GM21529 (cell line): ENCODE measurements around the gene RLBP1.
"Not testable (repeated sequence)": the region's sequence is repeated elsewhere in the genome, so short reads cannot be mapped to it uniquely, and the experiment has no call there.

Experiments
- ATAC-seq: cut with Tn5 transposase; IDR thresholded peaks from one replicate; pipeline ENCODE4 v1.9.1; 2021; ENCODE audit not compliant: unreplicated experiment

Gene RLBP1

DNA sequence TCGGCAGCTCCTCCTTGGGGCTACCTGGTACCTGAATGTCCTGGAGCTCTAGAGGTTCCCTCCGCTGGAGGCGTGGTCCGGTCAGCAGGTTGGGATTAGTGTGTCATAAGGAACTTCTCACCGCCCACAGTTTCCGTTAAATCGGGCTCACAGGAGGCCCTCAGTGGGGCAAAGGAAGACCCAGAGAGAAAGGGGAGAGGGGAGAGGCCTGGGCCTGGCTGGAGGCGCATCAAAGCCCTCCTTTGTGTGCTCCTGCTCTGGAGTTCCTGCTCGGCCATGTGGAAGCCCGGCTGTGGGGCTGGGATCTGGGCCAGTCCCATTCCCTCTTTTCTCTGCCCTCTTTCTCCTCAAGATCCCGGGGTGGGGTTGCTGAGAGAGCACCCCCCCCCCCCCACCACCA lies at the start of gene RLBP1:
RLBP1 (minus strand) TSS at position 37 of the 400 bp plus-strand sequence. CDS start 2,604 bp downstream, outside the sequence.
- no peak for ATAC-seq

DNA sequence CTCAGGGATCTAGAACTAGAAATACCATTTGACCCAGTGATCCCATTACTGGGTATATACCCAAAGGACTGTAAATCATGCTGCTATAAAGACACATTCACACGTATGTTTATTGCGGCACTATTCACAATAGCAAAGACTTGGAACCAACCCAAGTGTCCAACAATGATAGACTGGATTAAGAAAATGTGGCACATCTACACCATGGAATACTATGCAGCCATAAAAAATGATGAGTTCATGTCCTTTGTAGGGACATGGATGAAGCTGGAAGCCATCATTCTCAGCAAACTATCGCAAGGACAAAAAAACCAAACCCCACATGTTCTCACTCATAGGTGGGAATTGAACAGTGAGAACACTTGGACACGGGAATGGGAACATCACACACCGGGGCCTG lies 28.8 kb upstream of the RLBP1 start:
- ATAC-seq = not testable (repeated sequence)

DNA sequence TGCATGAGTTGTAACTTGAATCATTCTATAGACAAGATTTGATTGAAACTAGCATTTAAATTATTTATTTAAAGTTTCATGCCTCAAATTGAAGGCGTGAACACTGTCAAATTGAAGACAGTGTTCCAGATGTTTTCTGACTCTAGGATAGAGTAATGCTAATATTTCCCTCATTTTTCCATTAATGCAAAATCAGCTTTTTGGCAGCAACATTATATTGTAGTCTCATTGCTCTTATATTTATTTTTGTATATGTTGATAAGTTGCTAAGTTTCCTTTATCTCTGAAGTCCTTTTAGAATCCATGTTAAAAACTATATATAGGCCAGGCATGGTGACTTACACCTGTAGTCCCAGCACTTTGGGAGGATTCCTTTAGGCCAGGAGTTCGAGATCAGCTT lies 27.2 kb upstream of the RLBP1 start:
- ATAC-seq = no peak

DNA sequence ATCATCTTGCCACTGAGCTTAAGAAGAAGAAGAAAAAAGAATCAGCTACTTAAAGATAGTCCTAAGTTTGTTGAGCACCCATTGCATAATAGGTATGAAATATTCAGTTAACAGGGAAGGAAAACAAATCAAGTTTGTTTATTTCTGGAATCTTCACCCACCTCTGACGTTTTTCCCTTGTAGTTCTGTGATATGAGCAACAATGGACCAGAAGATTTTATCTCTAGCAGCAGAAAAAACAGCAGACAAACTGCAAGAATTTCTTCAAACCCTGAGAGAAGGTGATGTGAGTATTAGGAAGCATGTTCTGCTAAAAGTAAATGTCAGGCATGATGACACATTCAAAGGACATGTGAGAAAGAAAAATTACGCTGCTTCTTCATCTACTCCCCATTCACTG lies 26.1 kb upstream of the RLBP1 start:
- ATAC-seq = no peak

DNA sequence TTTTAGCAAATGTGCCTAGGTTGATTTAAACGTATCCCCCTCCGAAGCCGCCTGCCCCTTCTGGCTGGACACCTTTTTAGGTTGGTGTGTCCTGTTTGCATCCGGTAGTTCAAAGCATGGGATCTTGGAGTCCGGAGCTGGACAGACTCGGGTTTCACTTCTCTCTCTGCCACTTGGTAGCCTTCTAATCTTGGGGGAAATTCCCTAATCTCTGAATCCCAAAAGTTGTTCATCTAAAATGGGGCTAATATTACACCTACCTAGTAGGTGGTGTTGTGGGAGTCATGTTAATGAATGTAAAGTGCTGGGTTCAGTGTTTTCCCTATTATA lies 23.2 kb upstream of the RLBP1 start:
- no peak for ATAC-seq

DNA sequence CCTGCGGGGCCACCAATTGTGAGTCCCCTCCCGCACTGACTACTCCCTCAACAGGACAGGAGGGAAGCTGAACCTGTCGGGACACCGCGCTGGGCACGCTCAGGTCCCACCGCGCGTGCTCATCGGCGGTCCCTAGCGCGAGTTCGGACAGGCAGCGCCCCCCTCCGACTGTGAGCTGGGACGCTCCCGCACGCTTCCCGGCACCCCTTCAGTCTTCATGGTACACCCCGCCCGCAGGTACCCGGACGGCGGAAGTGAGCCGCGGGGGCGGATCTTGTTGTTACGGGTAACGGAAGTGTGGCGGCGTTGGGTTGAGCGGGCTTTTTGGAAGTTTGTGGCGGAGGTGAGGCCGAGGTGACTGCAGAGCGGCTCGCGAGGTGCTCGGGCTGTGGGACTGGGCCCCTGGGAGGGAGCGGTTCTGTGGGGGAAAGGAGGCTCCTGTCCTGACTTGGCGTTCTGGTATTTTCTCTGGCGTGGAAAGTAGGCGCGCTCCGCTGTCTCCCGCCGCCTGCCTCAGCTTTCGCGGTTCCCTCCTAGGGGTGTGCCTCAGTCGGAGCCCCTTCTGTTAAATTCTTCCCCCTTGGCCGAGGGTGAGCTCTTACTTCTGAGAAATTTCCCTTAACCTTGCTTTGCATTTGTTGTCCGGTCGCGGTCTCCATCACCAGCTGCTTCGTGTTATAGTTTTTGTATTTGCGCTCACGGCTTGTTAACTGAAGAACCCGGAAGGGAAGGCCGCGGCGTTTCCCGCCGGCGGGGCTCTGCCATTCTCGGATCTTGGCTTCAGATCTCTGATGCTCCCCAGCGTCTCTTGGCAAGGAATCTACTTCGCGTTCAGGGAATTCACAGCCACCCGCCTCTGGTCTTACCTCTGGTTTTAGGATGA lies 22.6 kb upstream of the RLBP1 start, which contains the start of gene FANCI:
FANCI (plus strand) TSS at position 289 of the 883 bp plus-strand sequence. CDS start 3,669 bp downstream, outside the sequence.
- ATAC-seq = peak; percentile 92

DNA sequence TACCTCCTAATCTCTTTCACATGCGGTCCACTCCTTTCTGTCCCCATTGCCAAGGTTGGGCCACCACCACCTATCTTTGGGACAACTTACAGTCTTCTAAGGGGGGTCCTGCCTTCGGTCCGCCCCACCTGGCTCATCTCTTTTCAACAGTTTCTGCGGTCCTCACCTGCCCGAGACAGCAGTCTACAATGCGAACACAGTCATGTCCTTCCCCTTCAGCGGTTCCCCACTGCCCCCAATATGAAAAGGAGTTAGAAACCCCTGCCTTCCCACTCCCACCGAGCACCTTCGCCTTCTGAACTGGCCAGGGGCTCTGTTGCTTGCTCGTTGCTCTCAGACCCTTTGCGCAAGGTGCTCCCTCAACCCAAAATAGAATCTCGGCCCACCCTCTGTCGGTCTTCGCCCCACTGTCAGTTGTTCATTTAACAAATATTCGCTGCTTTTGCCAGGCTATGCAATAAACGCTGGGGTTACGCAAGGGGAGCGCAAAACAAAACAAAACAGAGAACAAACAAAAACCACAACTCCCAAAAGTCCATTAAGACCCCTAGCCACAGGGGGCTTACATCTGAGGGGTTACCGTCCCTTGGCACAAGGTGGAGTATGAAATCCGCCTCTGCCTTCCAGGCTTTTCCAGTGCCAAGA lies 21.8 kb upstream of the RLBP1 start:
- ATAC-seq = no peak

DNA sequence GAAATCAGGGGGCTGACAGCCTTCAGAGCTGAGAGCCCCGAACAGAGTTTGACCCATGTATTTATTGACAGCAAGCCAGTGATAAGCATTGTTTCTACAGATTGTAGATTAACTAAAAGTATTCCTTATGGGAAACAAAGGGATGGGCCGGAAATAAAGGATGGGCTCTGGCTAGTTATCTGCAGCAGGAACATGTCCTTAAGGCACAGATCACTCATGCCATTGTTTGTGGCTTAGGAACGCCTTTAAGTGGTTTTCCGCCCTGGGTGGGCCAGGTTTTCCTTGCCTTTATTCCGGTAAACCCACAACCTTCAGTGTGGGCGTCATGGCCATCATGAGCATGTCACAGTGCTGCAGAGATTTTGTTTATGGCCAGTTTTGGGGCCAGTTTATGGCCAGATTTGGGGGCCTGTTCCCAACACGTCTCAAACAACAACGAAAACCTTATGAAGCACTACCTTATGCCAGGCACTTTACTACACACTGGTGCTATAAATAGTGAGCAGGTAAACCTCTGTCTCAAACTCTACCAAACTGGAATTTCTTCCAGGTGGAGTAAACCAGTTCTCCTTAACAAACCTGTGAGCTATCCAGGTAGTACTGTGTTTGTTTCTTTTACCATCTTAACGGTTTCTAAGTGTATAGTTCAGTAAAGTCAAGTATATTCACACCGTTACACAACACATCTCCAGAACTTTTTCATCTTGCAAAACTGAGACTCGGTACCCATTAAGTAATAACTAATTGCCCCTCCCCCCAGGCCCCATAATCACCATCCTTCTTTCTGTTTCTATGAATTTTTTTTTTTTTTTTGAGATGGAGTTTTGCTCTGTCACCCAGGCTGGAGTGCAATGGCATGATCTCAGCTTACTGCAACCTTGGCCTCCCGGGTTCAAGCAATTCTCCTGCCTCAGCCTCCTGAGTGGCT lies 18.8 kb upstream of the RLBP1 start:
- not testable (repeated sequence) for ATAC-seq

DNA sequence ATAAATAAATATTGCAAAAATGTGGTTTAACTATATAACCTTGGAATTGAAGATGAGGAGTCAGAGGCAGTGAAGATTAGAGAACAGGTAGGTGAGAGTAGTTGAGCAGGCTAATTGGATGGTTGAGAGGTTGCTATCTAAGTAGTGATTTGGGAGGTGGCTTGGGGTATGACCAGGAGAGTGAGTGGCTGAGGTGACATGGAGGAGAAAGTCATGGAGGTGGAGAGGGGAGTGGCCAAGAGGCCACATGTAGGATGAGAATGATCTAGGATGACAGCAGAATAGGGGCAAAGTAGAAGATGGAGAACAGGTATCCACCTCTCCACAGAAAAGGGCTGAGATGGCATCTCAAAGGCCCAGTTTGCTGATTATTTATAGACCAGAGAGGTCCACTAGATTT lies 10.5 kb upstream of the RLBP1 start:
- ATAC-seq = no peak

DNA sequence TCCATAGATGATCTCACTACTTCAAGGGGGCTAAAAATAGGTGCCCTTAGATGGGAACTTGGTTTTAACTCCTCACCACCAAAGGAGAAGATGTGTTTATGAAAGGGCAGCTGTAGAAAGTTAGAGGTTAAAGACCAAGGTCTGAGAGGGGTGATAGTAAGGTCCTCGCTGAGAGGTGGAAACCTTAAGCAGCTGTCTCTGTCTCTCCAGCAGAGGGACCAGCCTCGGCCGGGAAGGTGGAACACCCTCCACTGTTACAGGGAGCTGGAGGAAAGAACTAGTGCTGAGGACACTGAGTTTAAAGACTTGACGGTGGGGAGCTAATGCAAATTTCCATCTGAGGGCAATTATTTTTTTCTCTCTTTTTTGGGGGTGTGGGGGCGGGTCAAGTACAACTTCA lies 8.9 kb upstream of the RLBP1 start:
- ATAC-seq = no peak

DNA sequence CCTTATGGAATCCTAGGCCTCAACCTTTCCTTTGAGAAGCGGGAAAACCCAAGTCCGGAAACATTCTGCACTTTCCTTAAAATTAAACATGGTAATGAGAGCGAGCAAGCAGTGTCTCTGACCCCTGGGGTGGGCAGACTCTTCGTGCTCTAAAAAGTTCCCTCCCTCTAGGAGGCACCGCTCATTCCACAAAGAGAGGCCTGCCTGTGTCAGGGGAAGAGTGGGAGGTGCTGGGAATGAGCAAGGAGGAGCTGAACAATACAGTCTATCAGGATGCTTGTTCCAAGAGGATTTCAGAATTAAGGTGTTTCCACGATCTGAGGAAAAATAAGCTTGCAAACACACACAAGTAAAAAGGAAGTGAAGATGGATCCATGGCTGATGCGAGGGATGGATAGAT lies 6.0 kb upstream of the RLBP1 start:
- ATAC-seq = no peak

DNA sequence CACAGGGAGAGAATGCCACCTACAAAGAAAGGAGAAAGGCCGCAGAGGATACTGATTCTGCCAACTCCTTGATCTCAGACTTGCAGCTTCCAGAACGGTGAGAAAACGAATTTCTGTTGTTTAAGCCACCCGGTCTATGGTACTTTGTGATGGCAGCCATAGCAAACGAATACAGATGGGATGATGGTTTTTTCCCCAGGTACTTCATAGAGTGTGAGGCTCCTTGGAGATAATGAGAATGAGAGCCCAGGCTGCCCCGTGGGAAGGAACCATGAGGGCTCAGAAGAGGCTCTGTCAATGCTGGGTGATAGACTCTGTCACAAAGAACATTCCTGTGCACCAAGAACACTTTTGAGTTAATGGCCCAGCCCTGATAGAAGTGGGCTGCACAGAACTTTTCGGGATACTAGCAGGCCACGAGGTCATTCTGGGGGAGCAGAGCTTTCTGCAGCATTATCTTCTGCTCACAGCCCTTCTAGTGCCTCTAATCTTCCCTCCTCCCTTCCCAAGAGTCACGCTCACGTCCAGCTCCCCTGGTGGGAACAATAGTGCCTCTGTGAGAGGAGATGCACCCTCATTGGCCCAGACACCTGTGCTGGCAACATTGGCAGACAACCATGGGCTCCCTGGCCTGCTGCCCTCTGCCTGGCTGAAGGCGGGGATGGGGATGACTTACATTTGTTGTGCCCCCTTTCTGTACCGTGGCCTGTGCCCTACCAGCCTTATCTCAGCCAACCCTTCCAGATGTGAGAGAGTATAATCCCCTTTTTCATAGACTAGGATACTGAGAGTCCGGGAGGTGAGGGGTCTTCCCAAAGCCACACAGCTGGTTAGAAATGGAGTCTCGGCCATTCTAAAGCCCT lies 5.2 kb upstream of the RLBP1 start:
- no peak for ATAC-seq

DNA sequence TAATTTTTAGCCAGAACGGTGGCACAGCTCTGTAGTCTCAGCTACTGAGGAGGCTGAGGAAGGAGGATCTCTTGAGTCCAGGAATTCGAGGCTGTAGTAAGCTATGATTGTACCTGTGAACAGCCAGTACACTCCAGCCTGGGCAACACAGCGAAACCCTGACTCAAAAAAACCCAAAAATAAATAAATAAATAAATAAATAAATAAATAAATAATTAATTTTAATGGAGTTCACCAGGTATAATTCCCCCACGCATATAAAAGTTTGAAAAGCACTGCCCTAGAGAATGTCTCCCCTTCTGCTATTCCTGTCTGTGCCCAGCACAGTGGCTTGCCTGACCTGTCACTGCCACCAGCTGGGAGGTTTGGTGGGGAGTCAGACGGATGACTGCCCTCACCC lies 4.2 kb upstream of the RLBP1 start:
- no peak for ATAC-seq

DNA sequence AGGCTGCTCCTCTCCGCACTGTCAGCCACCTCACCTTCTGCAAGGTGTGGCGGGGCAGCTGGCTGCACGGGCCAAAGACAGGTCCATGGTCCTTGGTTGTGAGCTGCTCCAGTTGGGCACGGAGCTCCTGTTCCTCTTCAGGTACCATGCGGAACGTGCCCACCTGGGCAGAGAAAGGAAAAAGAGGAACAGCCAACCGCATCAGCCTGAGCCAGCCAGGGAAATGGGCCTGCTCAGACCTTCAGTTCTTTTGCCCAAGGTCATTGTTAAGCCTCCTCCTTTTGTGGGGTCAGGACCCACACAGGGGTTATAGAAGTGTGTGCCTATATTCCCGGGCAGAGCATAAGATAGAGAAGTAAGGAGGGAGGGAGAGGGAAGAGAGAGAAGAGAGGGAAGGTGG lies 2.8 kb downstream of the RLBP1 start:
- no peak for ATAC-seq

DNA sequence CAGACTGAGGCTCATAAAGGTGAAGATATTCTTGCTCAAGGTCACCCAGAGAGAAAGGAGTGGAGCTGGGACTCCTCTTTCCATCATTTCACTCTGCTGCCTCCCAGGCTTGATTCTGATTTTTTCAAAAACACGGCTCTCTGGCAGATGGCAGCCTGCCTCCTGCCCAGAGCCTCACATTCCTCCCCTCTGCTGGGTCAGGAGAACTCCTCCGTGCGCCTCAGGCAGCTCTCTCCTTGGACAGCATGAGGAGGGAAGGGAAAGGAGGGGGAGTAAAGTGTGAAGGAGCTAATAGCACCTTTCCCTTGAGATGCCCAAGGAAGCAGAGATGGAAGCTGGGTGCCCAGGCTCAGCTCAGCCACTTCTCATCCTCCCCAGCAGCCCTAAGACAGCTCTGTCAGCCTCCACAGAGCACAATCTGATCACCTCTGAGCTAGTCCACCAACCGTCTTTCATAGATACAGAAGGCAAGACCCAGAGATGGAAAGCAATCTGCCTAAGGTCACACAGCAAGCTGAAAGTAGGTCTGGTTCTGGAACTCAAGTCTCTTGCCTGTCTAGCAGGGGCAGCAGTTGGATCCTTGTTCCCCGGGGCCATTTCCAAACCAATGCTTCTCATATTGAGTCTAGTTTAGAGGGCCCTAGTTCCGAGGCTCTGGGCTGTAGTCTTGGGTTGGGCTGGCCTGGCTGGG lies 3.5 kb downstream of the RLBP1 start:
- ATAC-seq = no peak

DNA sequence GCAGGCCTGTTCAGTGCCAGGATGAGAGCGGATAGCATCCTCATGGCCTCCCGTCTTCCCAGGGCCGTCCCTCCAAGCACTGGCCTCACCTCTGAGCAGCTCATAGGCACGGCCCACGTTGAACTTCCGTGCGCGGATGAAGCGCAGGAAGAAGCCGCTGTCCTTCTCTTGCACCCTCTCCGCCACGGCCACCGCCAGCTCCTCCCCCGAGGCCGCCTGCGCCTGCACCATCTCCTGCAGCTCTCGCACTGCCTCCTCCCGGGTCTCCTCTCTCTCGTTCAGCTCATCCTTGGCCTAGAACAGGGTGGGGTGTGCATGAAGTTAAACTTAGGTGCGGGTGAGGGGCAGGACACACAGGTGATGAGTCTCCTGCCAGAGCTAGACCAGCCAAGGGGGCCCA lies 4.3 kb downstream of the RLBP1 start:
- ATAC-seq = no peak

DNA sequence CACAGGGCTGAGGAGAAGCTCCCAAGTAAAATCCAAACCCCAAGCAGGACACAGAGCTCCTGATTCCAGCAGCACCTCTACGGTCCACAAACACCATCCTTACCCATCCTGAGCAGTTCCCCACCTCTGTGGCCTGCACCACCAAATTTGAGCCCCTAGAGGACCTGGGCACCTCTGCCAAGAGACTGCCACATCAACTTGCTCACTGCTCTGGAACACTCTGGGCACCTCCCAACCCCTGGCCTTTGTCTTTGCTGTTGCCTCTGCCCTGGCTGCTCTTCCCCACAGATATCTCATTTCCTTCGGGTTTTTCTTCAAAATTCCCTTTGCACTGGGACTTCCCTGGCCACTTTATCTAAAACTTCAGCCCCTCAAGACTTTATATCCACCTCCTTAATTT lies 5.8 kb downstream of the RLBP1 start:
- no peak for ATAC-seq

DNA sequence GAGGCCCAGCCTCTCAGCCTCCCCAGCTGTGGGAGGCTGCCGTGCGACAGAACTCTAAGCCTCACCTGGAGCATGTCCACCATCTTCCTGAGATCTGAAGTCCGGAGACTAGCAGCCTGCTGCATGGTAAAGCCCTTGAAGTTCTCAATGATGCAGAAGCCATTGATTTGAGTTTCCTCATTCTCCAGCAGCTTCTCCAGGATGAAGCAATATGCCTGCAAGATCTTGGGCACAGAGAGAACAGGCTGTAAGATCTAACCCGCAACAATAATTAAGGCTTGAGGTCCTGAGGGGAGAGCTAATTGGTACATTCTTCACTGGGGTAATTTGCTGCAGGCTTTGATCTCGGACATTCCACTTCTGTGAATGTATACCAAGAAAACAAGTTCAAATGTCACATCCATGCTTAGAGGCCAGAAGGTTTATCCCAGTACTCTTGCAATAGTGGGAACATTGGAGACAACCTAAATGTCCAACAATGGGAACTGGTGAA lies 9.7 kb downstream of the RLBP1 start:
- ATAC-seq = no peak

DNA sequence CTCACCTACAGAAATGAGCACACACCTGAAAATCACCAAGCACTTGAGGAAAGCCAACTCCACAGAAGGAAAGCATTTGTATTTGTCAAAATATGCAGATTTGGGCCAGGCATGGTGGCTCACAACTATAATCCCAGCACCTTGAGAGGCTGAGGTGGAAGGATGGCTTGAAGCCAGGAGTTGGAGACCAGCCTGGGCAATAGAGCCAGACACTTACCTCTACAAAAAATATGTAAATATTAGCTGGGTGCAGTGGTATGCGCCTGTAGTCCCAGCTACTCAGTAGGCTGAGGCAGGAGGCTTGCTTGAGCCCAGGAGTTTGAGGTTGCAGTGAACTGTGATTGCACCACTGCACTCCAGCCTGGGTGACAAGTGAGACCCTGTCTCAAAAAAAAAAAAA lies 12.3 kb downstream of the RLBP1 start:
- no peak for ATAC-seq

DNA sequence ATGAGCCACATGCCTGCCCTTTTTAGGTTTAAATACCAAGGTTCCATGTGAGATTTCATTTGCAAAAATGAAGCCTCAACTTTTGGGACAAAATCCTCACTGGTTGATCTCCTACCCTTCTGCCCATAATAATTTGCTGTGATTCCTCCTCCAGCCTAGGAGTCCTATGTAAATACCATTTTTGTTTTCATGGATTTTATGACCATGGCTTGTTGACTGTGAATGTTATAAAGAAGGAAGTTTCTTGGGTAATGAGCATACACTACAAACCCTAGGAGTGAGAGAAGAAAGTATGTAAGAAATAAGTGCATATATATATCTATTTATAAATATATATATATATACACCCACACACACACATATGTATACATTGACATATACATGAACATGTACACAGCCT lies 13.1 kb downstream of the RLBP1 start:
- no peak for ATAC-seq
